Body of pancreas (tissue), 4 donors: Measurements from ENCODE around the gene ELF5. TPM values are rescaled to one million over a fixed set of nuclear protein-coding genes. Genes with fewer than 3 reads are reported as not detected.

ENCODE experiments used
- ATAC-seq: fragments of 150-250 bp; one replicate; pipeline ENCODE4 v1.9.1; 2016
- DNase-seq, 4 donors: peaks; one replicate each; pipeline ENCODE4 v3.0.0-alpha.2; 2019
- H3K27ac ChIP-seq, 4 donors: fragments of 200-600 bp; sonication (generic); 1 replicate in 3 of 4; 2 replicates in 1 of 4; pipeline versions ENCODE4 v1.5.1 to v1.6.1; 2016 to 2019; ENCODE audit warnings: mild to moderate bottlenecking in 1 of 4, mixed read lengths in 1 of 4, moderate library complexity in 1 of 4
- H3K27me3 ChIP-seq, 2 donors: fragments of 200-600 bp; sonication (generic); one replicate each; pipeline ENCODE4 v1.6.0; 2016; ENCODE audit warnings: mild to moderate bottlenecking in 1 of 2
- H3K36me3 ChIP-seq, 2 donors: fragments of 200-600 bp; sonication (generic); replicated peaks in 1 of 2; 2 replicates each; pipeline ENCODE4 v1.5.1; 2016; ENCODE audit warnings: low read depth in 2 of 2; ENCODE audit not compliant: insufficient read depth in 1 of 2
- H3K4me1 ChIP-seq: fragments of 200-600 bp; sonication (generic); one replicate; pipeline ENCODE4 v1.6.0; 2016
- H3K4me3 ChIP-seq, 2 donors: fragments of 200-600 bp; sonication (generic); 1 replicate in 1 of 2; 2 replicates in 1 of 2; pipeline ENCODE4 v1.5.1; 2016 to 2019
- H3K9me3 ChIP-seq, 3 donors: fragments of 200-600 bp; sonication (generic); 1 replicate in 2 of 3; 2 replicates in 1 of 3; pipeline ENCODE4 v1.5.1; 2016
- POLR2A ChIP-seq, 3 donors: fragments of 450-650 bp; IDR thresholded peaks; one replicate each; pipeline ENCODE4 v1.6.1; 2016; ENCODE audit warnings: antibody characterized with exemption in 3 of 3, mild to moderate bottlenecking in 2 of 3
- WGBS, 2 donors: methylation state at CpG; one replicate each; pipeline ENCODE4 v1.1.5; 2017; 5-methylcytosine and 5-hydroxymethylcytosine counted together
- intact Hi-C: fragments of 100-400 bp; cut with DNase I; formaldehyde crosslinking; loops from one replicate; pipeline ENCODE4 v1.15.1; 2023
- total RNA-seq, 2 donors: library from RNA; depleted of rRNA; stranded (reverse); fragments of >200 nt; gene quantifications; one replicate each; pipeline ENCODE4 v1.1.0, GENCODE V29; 2016
- TF ChIP-seq, protein P1 (sequence below), 7 experiments: fragments of 450-650 bp in 4 of 7; fragments of 200-600 bp in 3 of 7; sonication (generic) in 3 of 7; IDR thresholded peaks; one replicate each; pipeline ENCODE4 v1.5.1; 2016 to 2019; ENCODE audit warnings: antibody characterized with exemption in 7 of 7

Gene ELF5
- total RNA-seq, 2 donors from 2014 or later, result not detected

DNA sequence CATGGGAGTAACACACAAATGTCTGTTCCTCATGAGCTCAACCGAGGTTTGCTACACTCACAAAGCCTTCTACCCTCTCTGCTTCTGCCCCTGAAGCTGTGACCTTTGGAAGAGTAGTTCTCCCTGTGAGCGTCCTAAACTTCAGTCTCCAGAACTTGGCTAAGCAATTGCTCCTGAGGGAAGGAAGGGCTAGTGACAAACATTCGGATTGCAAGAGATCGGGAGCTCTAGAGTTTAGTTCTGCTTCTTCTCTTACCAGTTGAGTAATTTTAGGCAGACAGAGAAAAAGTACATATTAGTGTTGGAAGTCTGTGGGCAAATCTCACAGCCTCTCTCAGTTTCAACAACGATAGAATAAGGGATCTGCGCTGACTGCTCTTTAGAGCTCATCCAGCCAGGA lies 27.3 kb upstream of the ELF5 start:
- 73 to 81% methylated on average over 6 of the region's 6 CpGs for WGBS, 2 donors
- no peak for ATAC-seq
- no peak for DNase-seq
- H3K4me3 ChIP-seq, result no peak overlapping the region
- peaks cover 0 to 5% of the 10 kb centered on the region in 2 donors for H3K27me3 ChIP-seq
- no peak overlapping the region for H3K27ac ChIP-seq
- no peaks in the 10 kb centered on the region for H3K4me1 ChIP-seq
- TF ChIP-seq, protein P1, sequence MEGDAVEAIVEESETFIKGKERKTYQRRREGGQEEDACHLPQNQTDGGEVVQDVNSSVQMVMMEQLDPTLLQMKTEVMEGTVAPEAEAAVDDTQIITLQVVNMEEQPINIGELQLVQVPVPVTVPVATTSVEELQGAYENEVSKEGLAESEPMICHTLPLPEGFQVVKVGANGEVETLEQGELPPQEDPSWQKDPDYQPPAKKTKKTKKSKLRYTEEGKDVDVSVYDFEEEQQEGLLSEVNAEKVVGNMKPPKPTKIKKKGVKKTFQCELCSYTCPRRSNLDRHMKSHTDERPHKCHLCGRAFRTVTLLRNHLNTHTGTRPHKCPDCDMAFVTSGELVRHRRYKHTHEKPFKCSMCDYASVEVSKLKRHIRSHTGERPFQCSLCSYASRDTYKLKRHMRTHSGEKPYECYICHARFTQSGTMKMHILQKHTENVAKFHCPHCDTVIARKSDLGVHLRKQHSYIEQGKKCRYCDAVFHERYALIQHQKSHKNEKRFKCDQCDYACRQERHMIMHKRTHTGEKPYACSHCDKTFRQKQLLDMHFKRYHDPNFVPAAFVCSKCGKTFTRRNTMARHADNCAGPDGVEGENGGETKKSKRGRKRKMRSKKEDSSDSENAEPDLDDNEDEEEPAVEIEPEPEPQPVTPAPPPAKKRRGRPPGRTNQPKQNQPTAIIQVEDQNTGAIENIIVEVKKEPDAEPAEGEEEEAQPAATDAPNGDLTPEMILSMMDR (IDR thresholded peaks at IDR 0.05), result no peak
- TF ChIP-seq POLR2A (IDR thresholded peaks at IDR 0.05), result no peak
- intact Hi-C loops, result no loop called here
- H3K36me3 ChIP-seq, result no peaks in the 10 kb centered on the region
- no peaks in the 10 kb centered on the region for H3K9me3 ChIP-seq

DNA sequence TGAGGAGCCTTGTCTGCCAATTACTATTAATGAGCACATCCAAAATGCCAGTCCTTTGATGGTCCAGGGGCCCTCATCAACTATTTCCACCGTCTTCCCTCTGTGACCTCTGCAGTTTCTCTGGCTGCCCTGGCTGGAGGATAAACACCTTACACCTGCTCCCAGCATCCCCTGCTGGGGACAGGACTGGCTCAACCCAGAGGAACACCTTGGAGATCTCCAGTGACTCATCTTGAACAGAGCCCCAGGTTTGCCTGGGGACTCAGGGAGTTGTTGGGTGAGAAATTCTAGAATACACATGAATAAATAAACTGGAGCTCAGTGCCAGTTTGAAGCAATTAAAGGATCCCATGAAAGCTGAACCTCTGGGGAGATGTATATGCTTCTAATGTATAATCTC lies 24.0 kb upstream of the ELF5 start:
- H3K4me1 ChIP-seq, result no peaks in the 10 kb centered on the region
- TF ChIP-seq, protein P1 (IDR thresholded peaks at IDR 0.05), result no peak
- TF ChIP-seq POLR2A (IDR thresholded peaks at IDR 0.05), result no peak
- intact Hi-C loops, result no loop called here
- H3K9me3 ChIP-seq, result no peaks in the 10 kb centered on the region
- DNase-seq (no peak), ATAC-seq (no peak)
- no peaks in the 10 kb centered on the region for H3K36me3 ChIP-seq
- H3K27me3 ChIP-seq, result no peaks in the 10 kb centered on the region
- WGBS, 2 donors, result 57 to 72% methylated on average over 1 of the region's 1 CpG
- no peak overlapping the region for H3K4me3 ChIP-seq
- H3K27ac ChIP-seq, result no peak overlapping the region

DNA sequence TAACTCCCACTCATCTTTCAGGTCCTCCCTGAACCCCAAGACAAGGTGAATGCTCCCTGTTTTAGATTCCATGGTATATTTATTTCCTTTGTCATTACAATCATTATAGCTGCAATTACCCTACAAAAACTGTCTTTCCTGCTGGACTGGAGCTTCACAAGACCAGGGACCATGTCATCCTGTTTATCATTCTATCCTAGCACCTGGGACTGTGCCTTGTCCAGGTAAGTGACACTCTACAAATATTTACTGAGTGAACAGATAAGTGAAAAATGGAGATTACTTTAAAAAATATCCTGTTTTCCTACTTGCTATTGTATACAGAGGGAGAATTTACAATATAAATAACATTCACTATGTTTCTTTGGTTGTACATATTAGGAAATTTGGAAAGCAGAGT lies 22.5 kb upstream of the ELF5 start:
- H3K4me3 ChIP-seq, result no peak overlapping the region
- H3K9me3 ChIP-seq, result no peaks in the 10 kb centered on the region
- no peaks in the 10 kb centered on the region for H3K4me1 ChIP-seq
- DNase-seq (no peak), ATAC-seq (no peak)
- no peaks in the 10 kb centered on the region for H3K27me3 ChIP-seq
- intact Hi-C loops, result no loop called here
- TF ChIP-seq POLR2A (IDR thresholded peaks at IDR 0.05), result no peak
- TF ChIP-seq, protein P1 (IDR thresholded peaks at IDR 0.05), result no peak
- no peaks in the 10 kb centered on the region for H3K36me3 ChIP-seq
- H3K27ac ChIP-seq, result no peak overlapping the region

DNA sequence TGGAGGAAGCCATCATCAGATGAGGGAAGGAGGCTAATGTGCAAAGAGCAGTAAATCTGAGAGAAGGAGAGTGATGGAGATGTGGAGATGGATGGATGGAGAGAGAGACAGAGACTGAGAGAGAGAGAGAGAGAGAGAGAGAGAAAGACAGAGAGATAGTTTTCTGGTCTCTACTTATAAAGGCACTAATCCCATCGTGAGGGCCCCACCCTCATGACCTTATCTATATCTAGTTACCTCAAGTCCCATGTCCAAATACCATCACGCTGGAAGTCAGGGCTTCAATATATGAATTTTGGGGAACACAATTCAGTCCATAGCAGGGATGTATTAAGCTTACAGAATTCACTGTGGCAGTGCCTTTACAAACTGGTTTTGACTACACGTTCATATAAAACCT lies 21.2 kb upstream of the ELF5 start:
- no peak for TF ChIP-seq POLR2A (IDR thresholded peaks at IDR 0.05)
- TF ChIP-seq, protein P1 (IDR thresholded peaks at IDR 0.05), result no peak
- ATAC-seq (no peak), DNase-seq (no peak)
- no peaks in the 10 kb centered on the region for H3K36me3 ChIP-seq
- H3K4me1 ChIP-seq, result no peaks in the 10 kb centered on the region
- no peak overlapping the region for H3K27ac ChIP-seq
- no peaks in the 10 kb centered on the region for H3K27me3 ChIP-seq
- intact Hi-C loops, result no loop called here
- H3K4me3 ChIP-seq, result no peak overlapping the region
- 88 to 91% methylated on average over 3 of the region's 3 CpGs for WGBS, 2 donors
- no peaks in the 10 kb centered on the region for H3K9me3 ChIP-seq

DNA sequence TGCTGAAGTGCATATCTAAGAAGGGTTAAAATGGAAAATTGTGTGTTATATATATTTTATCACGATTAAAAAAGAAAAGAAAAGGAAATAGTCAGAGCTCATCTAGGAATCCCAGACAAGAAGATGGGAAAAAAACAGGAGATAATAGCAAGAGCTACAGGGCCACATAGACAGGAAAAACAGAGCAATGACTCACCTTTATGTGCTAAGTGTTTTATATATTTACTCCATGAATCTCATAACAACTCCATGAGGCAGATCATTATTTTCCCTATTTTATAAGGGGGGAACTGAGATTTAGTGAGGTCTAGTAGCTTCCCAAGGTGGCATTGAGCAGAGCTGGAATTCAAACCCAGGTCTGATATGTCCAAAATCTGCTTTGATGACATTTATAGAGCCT lies 18.1 kb upstream of the ELF5 start:
- 28 to 37% methylated on average over 1 of the region's 1 CpG for WGBS, 2 donors
- intact Hi-C loops, result no loop called here
- H3K27ac ChIP-seq, result no peak overlapping the region
- H3K4me3 ChIP-seq, result no peak overlapping the region
- no peaks in the 10 kb centered on the region for H3K36me3 ChIP-seq
- H3K27me3 ChIP-seq, result no peaks in the 10 kb centered on the region
- H3K4me1 ChIP-seq, result no peaks in the 10 kb centered on the region
- no peaks in the 10 kb centered on the region for H3K9me3 ChIP-seq
- no peak for ATAC-seq
- no peak for DNase-seq
- TF ChIP-seq, protein P1 (IDR thresholded peaks at IDR 0.05), result no peak
- TF ChIP-seq POLR2A (IDR thresholded peaks at IDR 0.05), result no peak
